ENCODE measurements around the gene TRIO. TPM values are rescaled to one million over a fixed set of nuclear protein-coding genes. Genes with fewer than 3 reads are reported as not detected.

TRIO gene
- total and polyA plus RNA-seq, 2 of the 8 experiments (the other 6 are each of a cell fraction or from before 2014, with no cell fraction given), result 35.1 to 69.1 TPM

DNA sequence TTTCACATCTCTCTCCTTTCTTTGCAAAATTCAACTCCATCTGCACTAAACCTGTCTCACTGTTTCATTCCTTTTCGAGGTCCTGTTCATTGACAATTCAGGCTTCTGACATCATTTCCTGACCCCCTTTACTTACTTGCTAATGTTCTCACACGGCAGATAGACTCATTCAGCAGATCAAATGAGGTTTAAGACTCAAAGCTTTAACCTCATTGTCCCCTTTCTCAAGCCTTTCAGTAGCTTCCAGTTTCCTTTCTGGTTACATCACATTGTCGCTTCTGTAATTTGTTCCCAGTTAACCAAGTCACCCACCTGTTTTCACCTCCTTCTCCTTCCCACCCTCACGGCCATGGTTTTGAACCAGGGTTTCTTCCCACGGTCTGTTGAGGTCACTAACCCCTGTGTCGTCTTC, 295.1 kb downstream of the TRIO start (continued):
- TF ChIP-seq KDM1A (IDR thresholded peaks at IDR 0.05; ENCODE audit: borderline replicate concordance, low read length) (no peak), BCL11A (IDR thresholded peaks at IDR 0.05; ENCODE audit: low read depth in 2 of 2, low read length in 2 of 2) (no peak), BRCA1 (IDR thresholded peaks at IDR 0.05; ENCODE audit: low read depth, low read length) (no peak)
